Measurements from ENCODE around the gene LPP.

DNA sequence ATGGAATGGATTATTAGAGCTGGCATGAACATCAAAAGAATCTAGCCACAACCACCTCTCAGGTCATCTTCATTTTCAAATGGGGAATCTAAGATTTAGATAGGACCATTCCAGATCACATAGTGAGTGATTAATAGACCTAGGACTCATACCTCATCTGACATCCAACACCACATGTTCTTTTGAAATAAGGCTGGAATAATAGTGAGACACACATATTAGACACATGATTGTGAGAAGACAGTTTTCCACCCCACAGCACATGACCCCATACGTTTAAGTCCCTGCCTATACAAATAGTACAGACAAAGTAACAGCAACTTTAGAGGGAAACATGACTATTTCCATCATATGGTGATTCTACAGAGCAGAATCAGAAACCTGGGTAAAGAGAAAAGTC, 673.1 kb downstream of the LPP start:
- TF ChIP-seq, protein P1, sequence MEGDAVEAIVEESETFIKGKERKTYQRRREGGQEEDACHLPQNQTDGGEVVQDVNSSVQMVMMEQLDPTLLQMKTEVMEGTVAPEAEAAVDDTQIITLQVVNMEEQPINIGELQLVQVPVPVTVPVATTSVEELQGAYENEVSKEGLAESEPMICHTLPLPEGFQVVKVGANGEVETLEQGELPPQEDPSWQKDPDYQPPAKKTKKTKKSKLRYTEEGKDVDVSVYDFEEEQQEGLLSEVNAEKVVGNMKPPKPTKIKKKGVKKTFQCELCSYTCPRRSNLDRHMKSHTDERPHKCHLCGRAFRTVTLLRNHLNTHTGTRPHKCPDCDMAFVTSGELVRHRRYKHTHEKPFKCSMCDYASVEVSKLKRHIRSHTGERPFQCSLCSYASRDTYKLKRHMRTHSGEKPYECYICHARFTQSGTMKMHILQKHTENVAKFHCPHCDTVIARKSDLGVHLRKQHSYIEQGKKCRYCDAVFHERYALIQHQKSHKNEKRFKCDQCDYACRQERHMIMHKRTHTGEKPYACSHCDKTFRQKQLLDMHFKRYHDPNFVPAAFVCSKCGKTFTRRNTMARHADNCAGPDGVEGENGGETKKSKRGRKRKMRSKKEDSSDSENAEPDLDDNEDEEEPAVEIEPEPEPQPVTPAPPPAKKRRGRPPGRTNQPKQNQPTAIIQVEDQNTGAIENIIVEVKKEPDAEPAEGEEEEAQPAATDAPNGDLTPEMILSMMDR (IDR thresholded peaks at IDR 0.05): no peak
- TF ChIP-seq EZH2 (IDR thresholded peaks at IDR 0.05; ENCODE audit: borderline replicate concordance, insufficient read depth, low read depth, low read length, poor library complexity, severe bottlenecking): no peak
